HG03196 (cell line): ENCODE data around the gene ZCCHC2.
A peak's percentile ranks its signal among the peaks of the same experiment; 100 is the strongest.

Experiments used
- ATAC-seq: cut with Tn5 transposase; IDR thresholded peaks from one replicate; pipeline ENCODE4 v1.9.1; 2021; ENCODE audit not compliant: unreplicated experiment

The ZCCHC2 gene

DNA sequence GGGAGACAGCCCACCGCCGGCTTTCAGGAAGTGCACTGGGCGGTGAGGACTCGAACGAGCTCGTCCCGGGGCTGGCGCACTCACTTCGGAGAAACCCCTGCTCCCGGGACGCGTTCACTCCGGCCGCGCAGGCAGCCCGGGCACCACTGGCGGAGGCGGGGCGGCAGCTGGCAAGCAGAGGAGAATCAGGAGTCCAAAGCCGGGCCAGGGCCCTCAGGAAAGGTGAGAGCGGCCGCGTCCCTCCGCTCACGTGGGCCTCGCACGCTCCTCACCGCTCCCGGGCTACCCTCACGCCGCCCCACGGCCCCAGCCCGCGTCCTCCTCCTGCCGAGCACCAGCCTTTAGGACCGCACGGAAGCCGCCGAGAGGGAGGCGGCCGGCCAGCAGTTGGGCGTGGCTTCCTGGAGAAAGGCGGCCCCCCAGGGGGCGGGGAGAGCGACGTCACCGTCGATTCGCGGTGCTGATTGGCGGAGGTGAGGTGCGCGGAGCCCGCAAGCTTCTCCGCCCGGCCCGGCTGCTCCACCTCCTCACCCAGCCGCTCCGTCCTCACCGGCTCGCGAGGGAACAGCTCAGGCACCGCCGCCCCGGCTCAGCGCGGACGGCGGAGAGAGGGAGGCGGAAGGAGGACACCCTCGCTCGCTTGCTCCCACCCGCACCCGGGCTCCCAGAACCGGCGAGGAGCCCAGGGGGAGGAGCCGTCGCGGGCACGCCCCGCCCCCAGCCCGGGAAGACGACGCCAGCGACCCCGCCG is at the start of gene ZCCHC2:
TSS of gene ZCCHC2 (plus strand) at position 522 of the 751 bp plus-strand sequence. CDS start 400 bp downstream, outside the sequence.
- ATAC-seq: peak; percentile 69

- no peak for ATAC-seq
Observed at GRCh38 chr18:62479574-62479973, 43.3 kb upstream of the ZCCHC2 start.

- ATAC-seq: no peak
Observed at GRCh38 chr18:62480927-62481326, 41.9 kb upstream of the ZCCHC2 start.

DNA sequence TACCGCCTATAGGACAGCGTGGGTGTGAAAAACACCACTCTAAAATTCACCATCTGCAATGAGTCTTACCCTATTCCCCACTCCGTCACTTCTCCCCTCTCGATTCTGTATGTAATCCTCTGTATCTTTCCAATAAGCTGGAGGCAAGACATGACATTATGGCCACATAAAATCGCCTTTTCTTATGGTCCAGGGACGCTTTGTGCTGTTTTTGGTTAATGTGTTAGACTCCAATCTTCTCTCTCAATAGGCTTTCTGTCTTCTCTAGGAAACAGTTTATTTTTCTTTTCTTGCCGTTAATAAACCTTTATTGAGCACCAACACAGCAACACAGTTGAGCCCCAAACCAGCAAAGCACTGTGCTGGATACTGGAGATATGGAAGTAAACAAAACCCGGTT is 37.9 kb upstream of the ZCCHC2 start:
- no peak for ATAC-seq

GRCh38 chr18:62485684-62486083 is 37.1 kb upstream of the ZCCHC2 start:
- no peak for ATAC-seq

DNA sequence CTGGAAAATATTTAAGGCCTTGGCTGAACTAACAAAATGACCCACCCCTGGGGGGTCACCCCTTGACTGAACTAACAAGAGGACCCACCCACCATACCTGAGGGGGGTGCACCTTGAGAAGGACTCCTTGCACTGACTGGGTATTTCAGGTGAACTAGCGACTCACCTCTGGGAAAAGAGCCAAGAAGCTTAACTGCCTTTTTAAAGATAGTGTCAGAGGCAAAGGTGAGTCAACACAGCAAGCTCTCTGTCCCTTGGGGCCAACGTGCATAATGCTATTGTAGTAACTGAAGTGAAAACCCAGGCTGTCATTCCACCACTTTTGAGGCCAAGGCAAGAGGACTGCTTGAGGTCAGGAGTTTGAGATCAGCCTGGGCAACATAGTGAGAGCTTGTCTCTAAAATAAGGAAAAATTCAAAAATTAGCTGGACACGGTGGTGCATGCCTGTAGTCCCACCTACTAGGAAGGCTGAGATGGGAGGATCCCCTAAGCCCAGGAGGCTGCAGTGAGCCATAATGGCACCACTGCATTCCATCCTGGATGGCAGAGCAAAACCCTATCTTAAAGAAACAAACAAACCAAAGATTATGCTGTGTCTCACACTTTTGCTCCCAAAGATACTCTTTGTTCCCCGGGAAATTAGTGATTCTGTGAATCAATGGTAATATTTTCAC is 36.4 kb upstream of the ZCCHC2 start:
- peak; percentile 64 for ATAC-seq

DNA sequence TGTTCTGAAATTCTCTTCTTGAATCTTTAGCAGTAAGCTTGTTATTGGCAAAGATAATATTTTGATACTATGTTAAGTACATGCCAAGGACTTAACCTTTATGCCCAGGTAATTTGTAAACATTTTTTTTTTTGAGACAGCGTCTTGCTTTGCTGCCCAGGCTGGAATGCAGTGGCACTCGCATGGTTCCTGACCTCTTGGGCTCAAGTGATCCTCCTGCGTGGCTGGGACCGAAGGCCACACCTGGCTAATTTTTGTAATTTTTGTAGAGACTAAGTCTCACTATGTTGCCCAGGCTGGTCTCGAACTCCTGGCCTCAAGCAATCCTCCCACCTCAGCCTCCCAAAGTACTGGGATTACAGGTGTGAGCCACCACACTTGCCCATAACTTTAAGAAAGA is 35.7 kb upstream of the ZCCHC2 start:
- ATAC-seq: no peak

- ATAC-seq: no peak
Observed at GRCh38 chr18:62490967-62491695, 31.7 kb upstream of the ZCCHC2 start.

- no peak for ATAC-seq
Observed at GRCh38 chr18:62493033-62493862, 29.6 kb upstream of the ZCCHC2 start.

- ATAC-seq: no peak
Observed at GRCh38 chr18:62494764-62495163, 28.1 kb upstream of the ZCCHC2 start.

- no peak for ATAC-seq
Observed at GRCh38 chr18:62496262-62496661, 26.6 kb upstream of the ZCCHC2 start.

DNA sequence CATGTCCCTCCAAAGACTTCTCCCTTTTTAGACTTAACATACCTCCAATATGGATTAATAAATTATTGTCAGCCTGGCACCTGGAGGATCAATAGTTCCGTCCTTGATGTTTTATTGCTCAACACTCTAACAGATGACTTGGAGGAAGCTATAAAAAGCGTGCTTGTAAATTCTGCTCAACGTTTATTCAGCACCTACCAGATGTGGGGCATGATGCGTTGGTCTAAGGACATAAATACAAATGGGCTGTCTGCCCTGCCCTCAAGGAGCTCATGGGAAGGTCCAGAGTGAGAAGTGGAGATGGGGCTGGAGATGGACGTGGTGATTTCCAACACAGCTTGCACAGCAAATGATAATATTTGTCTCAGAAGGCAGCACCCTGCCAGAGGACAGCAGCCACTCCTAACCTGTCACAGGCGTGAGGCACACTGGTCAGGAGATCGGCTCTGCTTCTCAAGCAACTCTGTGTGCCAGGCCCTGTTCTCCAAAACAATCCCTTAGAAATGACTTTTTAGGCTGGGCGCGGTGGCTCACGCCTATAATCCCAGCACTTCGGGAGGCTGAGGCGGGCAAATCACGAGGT is 25.5 kb upstream of the ZCCHC2 start:
- no peak for ATAC-seq

DNA sequence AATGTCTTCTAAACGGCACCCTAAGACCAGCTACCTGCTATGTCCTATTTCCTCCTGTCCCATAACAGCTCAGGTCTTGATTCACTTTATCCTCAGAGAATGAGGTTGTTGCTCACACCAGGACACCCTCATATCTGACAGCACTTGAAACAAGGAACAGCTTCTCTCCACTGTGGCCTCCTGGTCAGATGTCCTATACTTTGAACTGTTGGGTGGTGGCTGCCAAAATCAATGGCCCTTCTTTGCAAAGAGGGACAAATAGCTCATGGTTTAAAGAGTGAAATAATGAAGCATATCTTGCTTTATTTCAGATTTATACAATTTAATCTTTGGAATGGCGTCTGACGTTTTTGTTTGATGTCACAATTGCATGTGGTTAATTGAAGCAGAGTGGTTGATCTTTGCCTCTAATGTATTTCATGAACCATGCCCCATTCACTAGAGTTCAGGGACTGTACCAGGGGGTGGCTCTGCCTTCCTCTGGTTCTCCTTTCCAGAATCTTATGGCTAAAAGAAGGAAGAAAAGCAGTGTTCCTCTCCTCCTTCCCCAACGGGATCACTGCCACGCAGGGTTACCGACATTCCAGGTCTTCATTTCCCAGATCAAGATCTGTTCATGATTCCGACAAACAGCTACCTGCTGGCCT is 24.1 kb upstream of the ZCCHC2 start:
- no peak for ATAC-seq

DNA sequence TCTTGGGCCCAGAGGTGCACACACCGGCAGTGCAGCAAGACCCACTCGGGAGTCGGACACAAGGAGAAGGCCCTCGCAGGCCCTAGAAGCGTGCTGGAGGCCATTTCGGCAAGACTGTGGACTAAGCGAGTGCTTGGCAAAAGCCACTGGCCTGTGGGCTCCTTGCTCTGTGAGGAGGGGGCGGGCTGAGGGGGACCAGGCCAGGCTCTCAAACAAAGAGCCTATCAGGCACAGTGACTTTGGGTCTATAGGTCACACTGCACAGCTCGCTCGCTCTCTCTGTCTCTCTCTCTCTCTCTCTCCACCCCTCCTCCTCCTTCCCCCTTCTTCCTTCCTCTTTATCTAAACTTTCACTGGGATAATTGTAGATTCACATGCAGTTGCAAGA is 23.6 kb upstream of the ZCCHC2 start:
- no peak for ATAC-seq

- ATAC-seq: no peak
Observed at GRCh38 chr18:62500174-62500573, 22.7 kb upstream of the ZCCHC2 start.

DNA sequence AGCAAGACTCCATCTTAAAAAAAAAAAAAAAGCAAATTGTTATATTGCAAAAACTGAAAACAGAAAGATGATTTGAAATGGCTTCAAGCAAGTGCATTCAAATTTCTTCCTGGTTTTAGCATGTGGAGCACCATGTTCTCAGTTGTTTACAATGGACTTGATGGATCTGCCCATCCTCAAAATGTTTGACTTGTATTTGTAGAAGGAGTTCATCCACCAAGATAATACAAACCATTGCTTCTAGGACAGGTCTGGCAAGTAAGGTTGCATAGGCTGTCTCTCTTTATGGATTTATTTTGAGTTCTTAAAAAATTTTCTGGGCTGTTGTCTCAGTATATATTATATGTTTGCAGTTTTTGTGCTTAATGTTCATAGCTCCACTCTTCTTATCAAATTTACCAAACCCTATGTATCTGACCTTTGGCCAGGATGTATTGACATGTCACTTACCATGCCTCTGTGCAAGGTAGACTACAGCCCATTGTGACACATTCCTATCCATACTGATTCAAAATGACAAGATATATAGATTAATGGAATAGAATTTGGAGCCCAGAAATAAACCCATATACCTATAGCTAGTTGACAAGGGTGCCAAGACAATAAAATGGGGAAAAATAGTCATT is 21.7 kb upstream of the ZCCHC2 start:
- no peak for ATAC-seq

GRCh38 chr18:62505669-62506494 is 16.9 kb upstream of the ZCCHC2 start:
- ATAC-seq: peak; percentile 86

DNA sequence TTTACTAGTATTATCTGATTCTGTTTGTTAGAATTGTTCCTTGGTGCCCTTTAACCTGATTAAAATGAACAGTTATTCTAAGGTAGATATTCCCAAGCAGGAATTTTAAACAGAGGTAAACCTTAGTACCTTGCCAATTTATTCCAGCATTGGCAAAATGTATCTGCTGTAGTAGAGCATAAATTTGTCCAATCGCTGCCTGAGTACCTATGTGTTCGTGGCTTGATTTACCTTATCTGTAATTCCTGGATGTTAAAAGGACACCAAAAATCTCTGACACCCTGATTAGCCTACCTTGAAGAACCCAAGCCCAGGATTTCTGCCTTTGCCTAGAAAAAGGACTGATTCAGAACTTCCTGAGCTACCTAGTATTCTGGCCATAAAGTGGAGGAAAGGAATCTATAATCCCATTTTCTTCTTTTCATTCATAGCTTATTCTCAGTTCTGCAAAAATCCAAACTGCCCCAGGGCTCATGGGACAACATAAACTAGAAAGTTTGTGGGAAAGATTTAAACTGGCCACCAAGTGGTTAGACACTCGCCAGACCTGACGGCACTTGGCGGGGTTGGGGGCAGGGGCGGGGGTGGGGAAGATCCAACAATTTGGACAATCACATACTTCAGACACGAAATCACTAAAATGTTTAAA is 16.2 kb upstream of the ZCCHC2 start:
- ATAC-seq: no peak
